NCI-H774 (cell line): Measurements from ENCODE around the gene FYB2.
"Not testable (repeated sequence)": the region's sequence is repeated elsewhere in the genome, so short reads cannot be mapped to it uniquely, and the experiment has no call there.

Experiments used
- DNase-seq: peaks from one replicate; lab custom pipeline; 2025; lab: John Stamatoyannopoulos, UW

Gene FYB2

DNA sequence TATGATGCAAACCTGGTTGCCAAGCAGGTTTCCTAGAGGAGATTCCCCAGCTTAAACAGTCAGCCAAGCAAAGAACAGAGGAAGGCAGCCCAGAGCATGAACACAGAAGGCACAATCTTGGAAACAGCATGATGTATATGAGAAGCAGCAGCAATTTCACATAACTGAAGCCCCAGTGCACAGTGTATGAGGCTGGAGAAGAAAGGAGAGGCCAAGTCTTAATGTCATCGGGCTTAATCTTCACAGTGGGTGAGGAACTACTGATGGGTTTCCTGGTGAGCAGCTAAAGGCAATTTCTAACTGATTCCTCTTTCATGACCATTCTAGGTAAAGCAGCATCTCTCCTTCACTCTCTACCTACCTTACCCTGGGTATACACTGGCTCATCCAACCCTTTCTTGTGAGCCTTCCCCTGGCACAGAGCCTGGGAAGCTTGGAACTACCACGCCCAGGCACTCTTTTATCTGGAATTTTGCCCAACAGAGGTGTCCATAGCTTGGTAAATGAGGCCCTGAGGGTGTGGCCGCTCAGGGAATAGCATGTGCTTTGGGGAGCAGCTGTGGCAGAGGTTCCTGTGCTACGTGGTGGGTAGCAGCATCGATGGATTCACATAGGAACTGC lies 22.0 kb downstream of the FYB2 start:
- DNase-seq, result no peak

GRCh38 chr1:56795870-56796269 lies 23.3 kb downstream of the FYB2 start:
- DNase-seq, result no peak

DNA sequence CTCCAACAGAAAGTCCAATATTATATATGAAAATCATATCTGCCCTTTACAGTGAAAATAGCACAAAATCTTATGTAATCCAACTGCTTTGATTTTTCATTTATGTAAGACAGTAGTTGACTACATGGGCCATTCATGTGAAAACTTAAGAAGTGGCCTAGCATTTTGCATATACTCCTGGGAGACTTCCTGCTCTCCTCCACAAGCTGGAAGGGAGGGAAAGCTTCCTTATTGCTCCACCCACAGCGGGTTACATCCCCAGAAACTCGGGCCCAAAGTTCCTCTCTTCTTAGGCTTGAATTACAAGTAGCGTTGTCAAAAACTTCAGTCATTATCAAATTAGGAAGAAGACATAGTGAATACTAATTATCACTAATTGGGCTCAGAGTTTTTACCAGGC lies 29.2 kb downstream of the FYB2 start:
- no peak for DNase-seq

GRCh38 chr1:56788588-56788987 lies 30.6 kb downstream of the FYB2 start:
- peak; percentile 56 for DNase-seq

DNA sequence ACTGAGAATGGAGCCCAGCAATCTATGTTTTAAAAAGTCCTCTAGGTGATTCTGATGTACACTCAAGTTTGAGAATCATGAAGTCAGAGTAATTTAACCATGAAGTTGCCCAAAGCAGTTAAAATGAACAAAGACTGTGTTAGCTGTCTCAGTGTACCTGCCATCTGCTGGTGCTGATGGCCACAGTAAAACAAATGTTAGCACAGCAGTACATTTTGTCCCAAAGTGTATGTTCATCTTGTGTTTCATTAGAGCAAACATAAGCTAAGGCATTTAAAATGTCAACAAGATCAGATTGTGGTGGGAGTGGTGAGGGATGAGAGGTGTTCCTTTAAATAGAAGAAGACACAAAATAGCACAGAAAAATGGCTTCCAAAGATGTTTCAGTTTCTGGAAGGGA lies 31.1 kb downstream of the FYB2 start:
- DNase-seq, result peak; percentile 21

- DNase-seq, result no peak
These were observed 31.9 kb downstream of the FYB2 start for GRCh38 chr1:56787330-56787729.

DNA sequence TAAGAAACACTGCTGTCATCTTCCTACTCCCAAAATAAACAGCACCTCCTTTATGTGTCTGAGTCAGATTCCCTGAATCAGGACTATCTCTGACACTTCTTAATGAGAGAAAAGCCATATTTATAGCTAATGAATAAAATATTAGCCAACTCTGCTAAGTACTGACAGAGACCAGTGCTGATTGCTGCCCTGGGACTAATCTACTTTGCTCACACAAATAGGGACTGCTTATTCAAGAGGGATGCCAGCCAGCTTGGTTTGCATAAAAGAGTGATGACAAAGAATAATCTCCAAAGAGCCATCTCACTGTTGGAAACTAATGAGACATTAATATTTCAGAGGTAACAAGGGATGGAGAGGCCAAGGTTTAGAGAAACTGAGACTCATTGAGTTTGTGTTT lies 36.4 kb downstream of the FYB2 start:
- no peak for DNase-seq

DNA sequence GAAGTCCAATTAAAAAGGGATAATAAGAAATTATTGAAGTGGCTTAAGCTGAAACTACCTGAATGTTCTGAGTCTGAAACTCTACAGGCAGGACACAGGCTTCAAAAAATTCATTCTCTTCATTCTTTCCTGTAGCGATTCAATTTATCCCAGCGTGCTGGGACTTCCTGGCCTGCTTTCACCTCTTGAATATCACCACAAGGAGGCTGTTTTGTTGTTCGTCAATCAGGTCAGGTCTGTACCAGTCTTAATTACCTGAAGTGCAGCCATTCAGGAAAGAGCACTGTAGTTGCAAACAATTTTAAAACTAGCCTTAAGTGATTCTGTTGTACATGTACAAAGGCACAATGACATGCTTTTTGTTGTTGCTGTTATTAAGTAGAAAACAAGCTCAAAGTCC lies 38.4 kb downstream of the FYB2 start:
- DNase-seq, result no peak

DNA sequence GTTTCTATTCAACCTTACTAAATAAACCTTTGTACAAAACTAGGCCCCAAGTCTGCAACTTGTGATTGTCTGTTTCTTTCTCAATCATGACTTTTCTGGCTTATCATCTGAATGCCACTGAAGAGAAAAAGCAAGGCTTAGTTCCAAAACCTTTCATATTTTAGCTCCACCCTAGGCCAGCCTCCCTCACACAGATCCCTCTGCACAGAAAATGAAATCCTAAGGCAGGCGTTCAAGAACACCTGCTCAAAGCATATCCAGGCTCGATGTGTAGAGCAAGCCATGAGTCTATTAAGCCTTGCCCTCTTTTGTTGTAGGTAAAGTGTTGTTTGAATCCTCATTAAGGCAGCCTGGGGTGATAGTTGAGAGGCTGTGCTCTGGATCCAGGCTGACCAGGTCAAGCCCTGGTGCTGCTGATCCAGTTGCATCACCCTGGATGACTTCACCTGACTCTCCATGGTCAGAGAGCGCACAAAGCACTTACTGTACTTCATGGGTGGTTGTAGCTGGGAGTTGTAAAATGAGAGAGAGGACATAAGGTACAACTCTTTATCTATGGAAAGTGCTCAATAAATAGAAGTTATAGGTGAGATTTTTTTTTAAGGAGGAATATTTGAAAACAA lies 39.0 kb downstream of the FYB2 start:
- no peak for DNase-seq

DNA sequence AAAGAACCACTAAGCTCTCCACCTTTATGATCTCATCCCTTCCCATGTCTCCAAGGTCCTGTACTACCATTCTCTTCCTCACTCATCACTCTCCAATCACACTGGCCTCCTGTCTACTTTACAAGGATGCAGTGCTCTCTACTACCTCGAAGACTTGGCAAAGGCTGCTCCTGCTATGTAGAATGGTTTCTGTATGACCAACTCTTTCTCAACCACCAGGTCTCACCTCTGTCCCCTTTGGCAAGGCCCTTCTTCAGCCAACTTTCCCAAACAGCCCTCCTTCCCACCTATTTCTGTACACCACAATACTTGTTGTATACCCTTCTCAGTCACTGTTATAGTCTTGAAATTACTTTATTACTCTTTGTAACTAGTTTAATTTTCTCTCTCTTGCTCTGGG lies 41.2 kb downstream of the FYB2 start:
- no peak for DNase-seq

- DNase-seq, result not testable (repeated sequence)
These were observed 44.5 kb downstream of the FYB2 start for GRCh38 chr1:56774732-56775131.

DNA sequence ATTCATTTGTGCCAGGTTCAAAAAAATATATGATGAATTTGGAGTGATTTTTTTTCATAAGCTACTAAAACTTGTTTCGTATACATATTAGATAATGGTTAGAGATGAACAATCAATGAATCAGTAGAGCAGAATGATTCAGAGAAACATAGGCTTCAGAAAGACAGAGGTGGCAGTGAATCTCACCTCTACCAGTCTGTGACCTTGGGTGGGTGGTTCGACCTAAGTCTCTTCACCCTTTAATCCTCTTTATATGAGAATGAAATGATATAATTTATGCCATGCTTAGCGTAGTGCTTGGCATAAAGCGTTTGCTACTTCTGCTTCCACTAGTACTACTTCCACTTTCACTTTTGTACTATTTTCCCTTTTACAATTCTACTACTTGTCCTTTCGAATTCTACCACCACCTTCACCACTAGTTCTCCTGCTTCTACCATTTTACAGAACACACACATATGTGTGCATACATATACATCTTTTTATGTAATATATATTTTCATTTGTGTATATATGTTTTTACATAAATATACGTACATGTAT lies 45.1 kb downstream of the FYB2 start:
- no peak for DNase-seq

DNA sequence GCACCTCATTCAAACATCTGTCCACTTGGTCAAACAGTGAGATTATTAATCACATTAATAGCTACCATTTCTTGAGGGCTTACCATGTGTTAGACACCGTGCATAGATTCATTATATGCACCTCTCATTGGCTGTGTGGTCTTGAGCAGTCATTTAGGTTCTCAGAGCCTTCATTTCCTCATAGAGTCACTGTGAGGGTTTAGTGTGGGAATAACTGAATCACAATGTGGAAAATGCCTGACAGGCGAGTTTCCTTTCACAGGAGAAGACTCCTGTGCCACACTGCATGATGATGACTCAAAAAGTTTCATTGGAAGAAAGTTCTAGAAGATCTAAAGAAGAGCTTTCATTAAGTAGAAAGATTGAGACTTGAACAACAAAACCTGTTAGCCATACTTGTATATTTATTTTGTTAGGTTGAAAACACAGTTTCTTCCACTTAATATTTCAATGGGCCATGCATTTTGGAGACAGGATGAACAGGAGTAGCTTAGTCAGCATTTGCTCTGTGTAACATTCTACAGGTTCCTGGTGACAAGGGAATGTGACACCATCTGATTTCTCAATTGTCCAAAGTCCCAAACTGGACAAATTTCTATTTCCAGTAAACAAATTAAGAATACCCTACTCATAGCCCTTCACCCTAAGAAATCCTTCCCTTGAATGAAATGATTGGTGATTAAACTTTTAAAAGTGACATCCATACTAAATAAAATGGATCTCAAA lies 45.7 kb downstream of the FYB2 start:
- DNase-seq, result no peak

DNA sequence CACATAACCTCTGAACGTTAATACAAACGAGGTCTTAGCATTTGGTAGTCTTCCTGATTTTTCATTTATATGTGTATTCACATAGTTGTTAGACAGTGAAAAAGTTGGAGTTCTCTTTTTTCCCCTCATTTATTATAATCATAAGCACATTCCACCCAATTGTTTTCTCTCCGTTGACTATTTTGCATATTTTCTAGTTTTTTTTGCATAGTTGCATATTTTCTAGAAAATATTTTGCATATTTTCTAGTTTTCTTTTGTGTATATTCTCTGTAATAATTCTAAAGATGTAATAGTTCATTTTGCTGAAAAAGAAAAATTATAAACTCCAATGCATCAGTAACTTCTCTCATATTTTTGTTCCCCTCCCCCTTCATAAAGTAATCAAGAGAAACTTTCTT lies 47.5 kb downstream of the FYB2 start:
- DNase-seq, result no peak

DNA sequence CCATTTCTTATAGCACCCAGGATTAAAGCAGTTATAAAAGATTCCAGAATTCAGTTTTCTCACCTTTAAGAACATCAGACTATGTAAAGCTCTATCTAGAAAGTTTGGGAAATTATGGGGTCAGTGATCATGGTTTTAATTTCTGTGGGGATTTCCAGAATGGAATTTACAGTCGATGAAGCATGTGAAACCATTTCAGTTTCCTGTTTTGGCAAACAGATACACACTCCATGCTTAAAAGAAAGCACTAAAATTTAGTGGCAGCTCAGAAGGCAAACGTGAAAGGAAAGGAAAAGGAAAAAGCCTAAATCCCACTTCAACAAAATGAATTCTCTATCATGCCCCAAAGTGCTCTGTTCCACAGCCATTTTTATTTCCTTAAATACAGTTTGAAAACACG lies 60.4 kb downstream of the FYB2 start:
- no peak for DNase-seq

GRCh38 chr1:56758135-56758534 lies 61.1 kb downstream of the FYB2 start:
- DNase-seq, result no peak

GRCh38 chr1:56755911-56756310 lies 63.3 kb downstream of the FYB2 start:
- no peak for DNase-seq

GRCh38 chr1:56754708-56755479 lies 64.3 kb downstream of the FYB2 start:
- DNase-seq, result peak; percentile 4

DNA sequence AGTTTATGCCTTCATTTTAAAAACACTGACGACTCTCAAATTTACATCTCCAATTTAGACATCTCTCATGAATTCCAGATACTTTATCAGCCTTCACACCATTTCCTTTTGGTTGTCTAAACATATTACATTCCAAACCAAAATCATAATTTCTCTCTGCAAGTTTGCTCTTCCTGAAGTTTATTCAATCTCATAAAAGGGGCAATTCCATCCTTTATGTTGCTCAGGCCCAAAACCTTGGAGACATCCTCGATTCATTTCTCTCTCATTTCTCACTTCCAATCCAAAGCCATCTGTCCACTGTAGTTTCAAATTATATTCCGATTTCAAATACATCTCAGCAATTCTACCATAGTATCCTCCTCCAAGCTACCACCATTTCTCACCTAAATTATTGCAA lies 74.0 kb downstream of the FYB2 start:
- DNase-seq, result no peak

- DNase-seq, result no peak
These were observed 90.2 kb downstream of the FYB2 start for GRCh38 chr1:56728964-56729363.

- DNase-seq, result no peak
These were observed 92.5 kb downstream of the FYB2 start for GRCh38 chr1:56726706-56727105.

- no peak for DNase-seq
These were observed 100.0 kb downstream of the FYB2 start for GRCh38 chr1:56719171-56719570.

- no peak for DNase-seq
These were observed 104.0 kb downstream of the FYB2 start for GRCh38 chr1:56715156-56715555.
